H1 (cell line): Measurements from ENCODE around the gene BAHD1. TPM values are rescaled to one million over a fixed set of nuclear protein-coding genes. Genes with fewer than 3 reads are reported as not detected.

Source experiments
- CTCF ChIA-PET: fragments of 300-600 bp; sonication (Branson Sonifier 250); formaldehyde crosslinking; loops from one replicate; lab custom pipeline; 2021; ENCODE audit not compliant: partially characterized antibody; lab: Charles Lee
- POLR2A ChIA-PET: fragments of 300-600 bp; sonication (Branson Sonifier 250); formaldehyde crosslinking; loops from one replicate; lab custom pipeline; 2021; ENCODE audit warnings: inconsistent platforms; ENCODE audit not compliant: partially characterized antibody; lab: Charles Lee
- DNase-seq, 2 experiments: peaks; one replicate each; pipeline versions ENCODE4 v3.0.0 to v3.0.0-alpha.2; 2010 to 2022; ENCODE audit warnings: low spot score in 2 of 2, low read depth in 1 of 2, mixed read lengths in 1 of 2
- FAIRE-seq: peaks from 2 replicates; lab custom pipeline; 2011; peaks lifted over from hg19 to GRCh38; lab: Jason Lieb, UNC
- H2AFZ ChIP-seq: 2 replicates; pipeline ENCODE4 v1.8.1; 2012; ENCODE audit warnings: low read length, inconsistent platforms
- H2AK5ac ChIP-seq: 2 replicates; pipeline ENCODE4 v1.6.1; 2013; ENCODE audit warnings: low read depth, low read length
- H2BK120ac ChIP-seq: replicated peaks from 2 replicates; pipeline ENCODE3; 2013; ENCODE audit warnings: low read depth, low read length, inconsistent platforms
- H2BK12ac ChIP-seq: 2 replicates; pipeline ENCODE4 v1.6.1; 2013; ENCODE audit warnings: low read depth, low read length
- H2BK15ac ChIP-seq: 2 replicates; pipeline ENCODE4 v1.6.1; 2013; ENCODE audit warnings: low read length
- H2BK20ac ChIP-seq: 2 replicates; pipeline ENCODE4 v1.6.1; 2013; ENCODE audit warnings: low read length
- H2BK5ac ChIP-seq: 2 replicates; pipeline ENCODE4 v1.6.1; 2013; ENCODE audit warnings: low read depth, low read length
- H3K14ac ChIP-seq: 2 replicates; pipeline ENCODE4 v1.6.1; 2013; ENCODE audit warnings: inconsistent platforms; ENCODE audit not compliant: insufficient read length
- H3K18ac ChIP-seq: 2 replicates; pipeline ENCODE4 v1.6.1; 2013; ENCODE audit warnings: low read length; ENCODE audit errors: extremely low read depth
- H3K23ac ChIP-seq: 2 replicates; pipeline ENCODE4 v1.6.1; 2013; ENCODE audit warnings: inconsistent platforms; ENCODE audit not compliant: insufficient read length
- H3K23me2 ChIP-seq: 2 replicates; pipeline ENCODE4 v1.6.1; 2013; ENCODE audit warnings: low read depth, low read length
- H3K27ac ChIP-seq: 2 replicates; pipeline ENCODE4 v1.6.1; 2011; ENCODE audit warnings: low read depth, low read length, inconsistent platforms
- H3K27me3 ChIP-seq, 4 experiments: replicated peaks in 1 of 4; 1 replicate in 1 of 4; 2 replicates in 3 of 4; pipeline versions ENCODE4 v1.6.1 to v1.8.1; 2011 to 2013; ENCODE audit warnings: low read length in 3 of 4, mild to moderate bottlenecking in 3 of 4, inconsistent platforms in 2 of 4, mixed read lengths in 2 of 4, moderate library complexity in 1 of 4; ENCODE audit not compliant: control insufficient read depth in 3 of 4, insufficient read depth in 3 of 4; ENCODE audit errors: extremely low read depth in 1 of 4
- H3K36me3 ChIP-seq, 4 experiments: 2 replicates each; pipeline versions ENCODE4 v1.6.1 to v1.8.1; 2011 to 2013; ENCODE audit warnings: mild to moderate bottlenecking in 4 of 4, low read length in 3 of 4, moderate library complexity in 2 of 4, control low read depth in 1 of 4, inconsistent platforms in 1 of 4; ENCODE audit not compliant: insufficient read depth in 4 of 4, control insufficient read depth in 2 of 4
- H3K4ac ChIP-seq: replicated peaks from 2 replicates; pipeline ENCODE3; 2013; ENCODE audit warnings: low read length, low read depth, mixed read lengths, inconsistent platforms; ENCODE audit not compliant: insufficient read length
- H3K4me1 ChIP-seq, 4 experiments: replicated peaks in 1 of 4; 1 replicate in 1 of 4; 2 replicates in 3 of 4; pipeline versions ENCODE4 v1.6.1 to v1.8.1; 2011 to 2013; ENCODE audit warnings: low read length in 3 of 4, inconsistent platforms in 2 of 4, mixed read lengths in 1 of 4; ENCODE audit not compliant: insufficient read depth in 4 of 4, control insufficient read depth in 3 of 4
- H3K4me2 ChIP-seq, 2 experiments: 2 replicates each; pipeline versions ENCODE4 v1.6.1 to v1.8.1; 2011 to 2013; ENCODE audit warnings: low read depth in 2 of 2, low read length in 2 of 2, control low read depth in 1 of 2, inconsistent platforms in 1 of 2, mild to moderate bottlenecking in 1 of 2; ENCODE audit not compliant: insufficient read depth in 1 of 2
- H3K4me3 ChIP-seq, 4 experiments: fragments of 200-600, 300-600 bp in 1 of 4; sonication (generic), shearing (Covaris generic), sonication (Bioruptor Twin) in 1 of 4; 2 replicates each; pipeline versions ENCODE4 v1.5.1 to v1.8.1; 2011 to 2016; ENCODE audit warnings: low read length in 4 of 4, low read depth in 3 of 4, control low read depth in 2 of 4, inconsistent platforms in 2 of 4, mild to moderate bottlenecking in 2 of 4, mixed read lengths in 1 of 4, moderate library complexity in 1 of 4; ENCODE audit not compliant: insufficient read depth in 2 of 4; ENCODE audit errors: extremely low read depth in 1 of 4
- H3K56ac ChIP-seq: replicated peaks from 2 replicates; pipeline ENCODE3; 2013; ENCODE audit warnings: low read depth, mild to moderate bottlenecking, mixed read lengths, low read length, inconsistent platforms; ENCODE audit not compliant: insufficient read length
- H3K79me1 ChIP-seq: 2 replicates; pipeline ENCODE4 v1.6.1; 2013; ENCODE audit warnings: low read depth, low read length, control low read depth
- H3K79me2 ChIP-seq, 2 experiments: 2 replicates each; pipeline versions ENCODE4 v1.6.1 to v1.8.1; 2012 to 2013; ENCODE audit warnings: low read length in 2 of 2, mild to moderate bottlenecking in 2 of 2, inconsistent platforms in 1 of 2; ENCODE audit not compliant: insufficient read depth in 2 of 2, control insufficient read depth in 1 of 2
- H3K9ac ChIP-seq, 4 experiments: replicated peaks in 1 of 4; 1 replicate in 1 of 4; 2 replicates in 3 of 4; pipeline versions ENCODE4 v1.6.1 to v1.8.1; 2011 to 2013; ENCODE audit warnings: low read depth in 3 of 4, low read length in 3 of 4, control low read depth in 2 of 4, mild to moderate bottlenecking in 2 of 4, moderate library complexity in 2 of 4, inconsistent platforms in 1 of 4; ENCODE audit errors: extremely low read depth in 1 of 4
- H3K9me3 ChIP-seq, 2 experiments: 2 replicates each; pipeline versions ENCODE4 v1.6.1 to v1.8.1; 2012 to 2013; ENCODE audit warnings: mild to moderate bottlenecking in 2 of 2, moderate library complexity in 2 of 2, control low read depth in 1 of 2, inconsistent platforms in 1 of 2, low read depth in 1 of 2, low read length in 1 of 2, mixed read lengths in 1 of 2; ENCODE audit not compliant: insufficient read depth in 2 of 2
- H4K20me1 ChIP-seq, 2 experiments: replicated peaks in 1 of 2; 2 replicates each; pipeline versions ENCODE3 to v1.8.1; 2011 to 2013; ENCODE audit warnings: inconsistent platforms in 2 of 2, low read length in 2 of 2, mild to moderate bottlenecking in 1 of 2; ENCODE audit not compliant: insufficient read depth in 2 of 2, control insufficient read depth in 1 of 2
- H4K5ac ChIP-seq: 2 replicates; pipeline ENCODE4 v1.6.1; 2013; ENCODE audit warnings: low read length, low read depth, mixed read lengths, inconsistent platforms; ENCODE audit not compliant: insufficient read length
- H4K8ac ChIP-seq: 2 replicates; pipeline ENCODE4 v1.8.0; 2013; ENCODE audit warnings: mild to moderate bottlenecking, moderate library complexity, low read length, inconsistent platforms; ENCODE audit not compliant: insufficient read depth; ENCODE audit errors: extremely low read depth
- H4K91ac ChIP-seq: replicated peaks from 2 replicates; pipeline ENCODE3; 2013; ENCODE audit warnings: low read length, mixed read lengths, inconsistent platforms; ENCODE audit not compliant: insufficient read length
- CHD1 ChIP-seq: IDR thresholded peaks from 2 replicates; pipeline ENCODE4 v1.6.1; 2012; ENCODE audit warnings: low read depth, low read length, improper control_type of control experiment
- TCF12 ChIP-seq: IDR thresholded peaks from 2 replicates; pipeline ENCODE4 v1.6.1; 2011; ENCODE audit warnings: low read depth, mild to moderate bottlenecking, low read length
- WGBS, 2 experiments: shearing (Covaris generic) in 1 of 2; methylation state at CpG; one replicate each; pipeline versions ENCODE4 v1.1.6 to v1.1.7; 2013 to 2015; ENCODE audit warnings: low lambda C conversion rate in 2 of 2, mixed read lengths in 2 of 2, inconsistent platforms in 1 of 2, low coverage in 1 of 2, missing lambda C conversion rate in 1 of 2; ENCODE audit not compliant: insufficient replicate concordance in 2 of 2, insufficient coverage in 1 of 2, insufficient read length in 1 of 2; ENCODE audit errors: extremely low coverage in 1 of 2, missing lambda C conversion rate in 1 of 2; 5-methylcytosine and 5-hydroxymethylcytosine counted together
- polyA plus RNA-seq, 7 experiments: library from polyadenylated mRNA; depleted of rRNA in 3 of 7; stranded (reverse) in 5 of 7; unstranded in 2 of 7; fragments of >200 nt in 5 of 7; fragments of 200-250 nt in 2 of 7; gene quantifications; 1 replicate in 5 of 7; 2 replicates in 1 of 7; 4 replicates in 1 of 7; pipeline versions ENCODE4 v1.2.1 to v1.2.3, GENCODE V29; 2011 to 2013; ENCODE audit warnings: missing spikeins in 2 of 7, mixed read lengths in 2 of 7
- total RNA-seq: library from RNA; stranded (reverse); fragmentation: NEBNext Ultra II Directional; extraction: Animal tissue kit (Norgen Biotek cat#: 25700); gene quantifications from 2 replicates; pipeline ENCODE4 v1.2.1, GENCODE V29; 2021

BAHD1 gene
- total and polyA plus RNA-seq, 2 of the 8 experiments (the other 6 are each of a cell fraction or from before 2014, with no cell fraction given), result 15.0 to 38.9 TPM

DNA sequence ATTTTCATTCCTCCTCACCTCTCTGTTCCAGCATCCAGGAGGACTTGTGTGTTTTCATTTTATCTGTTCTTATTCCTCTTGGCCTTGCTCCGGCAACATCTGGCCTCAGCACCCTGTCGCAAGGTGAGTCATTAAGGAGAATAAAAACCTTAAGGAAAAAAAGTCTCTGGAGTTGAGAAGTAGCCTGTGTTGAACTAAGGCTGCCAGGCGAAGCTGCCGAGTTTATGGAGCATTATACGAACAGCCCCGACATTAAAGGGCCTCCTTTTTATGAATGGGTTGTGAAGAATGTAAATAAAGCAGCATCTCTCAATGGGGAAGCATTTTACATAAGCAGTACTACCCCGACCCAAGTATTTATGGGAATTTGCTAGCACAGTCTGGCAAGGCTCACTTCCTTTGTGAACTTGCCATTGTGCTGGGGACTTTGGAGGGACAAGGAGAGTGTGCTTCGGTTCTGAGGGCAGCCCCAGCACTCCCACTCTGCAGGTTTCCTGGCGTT, 4.7 kb downstream of the BAHD1 start:
- no peak for DNase-seq
- Histone ChIP-seq H3K27ac (no peak overlapping the region), H3K79me2 (peaks cover 35 to 85% of the 10 kb centered on the region in 2 experiments), H3K27me3 (no peaks in the 10 kb centered on the region), H2AK5ac (no peak overlapping the region), H3K4me3 (peak overlapping the region in 1 of 4 experiments; percentile 23; a peak in 1 of 8 replicates), H2BK15ac (no peak overlapping the region), H3K23me2 (no peaks in the 10 kb centered on the region; the same call in 1 of the 2 replicates), H4K8ac (no peak overlapping the region), H3K79me1 (peaks cover 18% of the 10 kb centered on the region), H3K4ac (no peak overlapping the region), H3K36me3 (peaks cover 0 to 3% (median 1%) of the 10 kb centered on the region in 4 experiments; a peak in 1 of 8 replicates), H3K18ac (no peak overlapping the region), H2BK120ac (no peak overlapping the region), H4K91ac (no peak overlapping the region), H2BK5ac (peak overlapping the region; percentile 27), H3K4me2 (peak overlapping the region; percentile 36 to 61), H3K9ac (no peak overlapping the region), H4K5ac (no peak overlapping the region), H3K4me1 (peaks cover 17 to 31% (median 21%) of the 10 kb centered on the region in 4 experiments; a peak in 6 of 7 replicates), H3K9me3 (no peaks in the 10 kb centered on the region), H3K14ac (no peak overlapping the region), H4K20me1 (peaks cover 43 to 46% of the 10 kb centered on the region in 2 experiments), H3K56ac (no peak overlapping the region), H2AFZ (no peak overlapping the region), H3K23ac (no peak overlapping the region), H2BK12ac (no peak overlapping the region), H2BK20ac (no peak overlapping the region)
- FAIRE-seq, result peak; percentile 52
- CTCF ChIA-PET, result interaction anchor here (0.8 to 1.3 kb wide), 8 partner anchors 9 to 118 kb away, joined by 3 to 5 read pairs (median 3); no protein-coding TSS in a partner anchor
- POLR2A ChIA-PET, result interaction anchor here (0.6 to 1.9 kb wide), 5 partner anchors 12 to 93 kb away, joined by 3 to 7 read pairs (median 3); no protein-coding TSS in a partner anchor
- WGBS, 2 experiments, result 44% methylated on average over 9 of the region's 9 CpGs; no CpG with 5 or more reads in 1 of the 2 experiments
- TF ChIP-seq CHD1 (no peak), TCF12 (no peak)
